Middle frontal gyrus (tissue), 1 donor: Measurements from ENCODE around the gene ICAM2.
"Not testable (repeated sequence)": the region's sequence is repeated elsewhere in the genome, so short reads cannot be mapped to it uniquely, and the experiment has no call there.

Experiments
- DNase-seq: peaks from one replicate; pipeline ENCODE4 v3.0.0-alpha.2; 2015; ENCODE audit warnings: low spot score; ENCODE audit errors: extremely low spot score

Gene ICAM2

GRCh38 chr17:63997341-63998048, 22.9 kb downstream of the ICAM2 start:
- DNase-seq: no peak

DNA sequence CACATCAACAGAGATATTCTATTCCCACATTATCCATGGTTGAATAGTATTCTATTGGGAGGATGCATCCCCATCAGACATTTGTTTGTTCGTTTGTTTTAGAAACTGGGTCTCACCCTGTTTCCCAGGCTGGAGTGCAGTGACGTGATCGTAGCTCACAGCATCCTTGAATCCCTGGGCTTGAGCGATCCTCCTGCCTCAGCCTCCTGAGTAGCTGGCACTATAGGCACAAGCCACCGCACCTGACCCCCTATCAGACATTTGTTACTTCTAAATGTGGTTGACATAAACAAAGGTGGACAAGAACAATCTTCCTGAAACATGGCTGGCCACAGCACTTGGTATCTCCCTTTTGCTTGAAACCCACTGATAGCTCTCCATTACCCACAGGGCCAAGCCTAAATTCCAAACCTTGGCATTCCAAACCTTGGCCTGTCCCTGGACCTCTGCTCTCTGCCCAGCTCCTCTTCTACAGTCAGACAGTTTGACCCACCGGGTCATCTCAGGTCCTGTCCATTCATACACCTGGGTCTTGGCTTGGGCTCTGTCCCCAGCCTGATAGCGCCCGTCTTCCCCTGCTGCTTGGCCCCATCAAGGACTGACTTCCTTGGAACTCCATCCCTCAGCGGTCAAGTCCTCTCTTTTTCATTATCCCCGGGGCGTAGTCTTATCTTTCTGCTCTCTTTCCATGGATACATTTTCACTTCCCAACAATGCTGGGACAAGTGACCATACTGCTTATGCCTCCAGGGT, 23.8 kb downstream of the ICAM2 start:
- no peak for DNase-seq

- DNase-seq: no peak
These were observed 24.8 kb downstream of the ICAM2 start for GRCh38 chr17:63995626-63996025.

DNA sequence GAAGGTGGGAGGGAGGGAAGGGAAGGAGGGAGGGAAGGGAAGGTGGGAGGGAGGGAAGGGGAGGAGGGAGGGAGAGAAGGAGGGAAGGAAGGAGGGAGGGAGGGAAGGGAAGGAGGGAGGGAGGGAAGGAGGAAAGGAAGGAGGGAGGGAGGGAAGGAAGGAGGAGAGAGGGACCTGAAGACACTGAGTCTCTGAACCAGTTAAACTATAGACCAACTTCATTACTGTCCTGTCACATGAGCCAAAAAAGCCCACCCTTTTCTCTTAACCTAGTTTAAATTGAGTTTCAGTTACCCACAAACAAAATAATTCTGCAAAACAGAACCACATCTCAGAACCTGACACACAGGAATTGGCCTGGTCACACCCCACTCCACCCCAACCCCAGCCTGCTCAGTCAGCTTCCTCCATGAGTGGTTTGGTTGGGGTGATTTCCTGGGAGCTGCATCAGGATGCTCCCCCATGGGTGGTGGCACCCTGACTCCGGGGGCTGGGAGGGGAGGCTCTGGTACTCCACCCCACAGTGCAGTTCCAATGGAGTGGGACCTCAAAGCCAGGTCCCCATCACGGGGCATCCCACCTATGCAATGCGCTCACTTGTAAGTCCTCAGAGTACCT, 27.0 kb downstream of the ICAM2 start:
- no peak for DNase-seq

GRCh38 chr17:63991611-63992010, 28.8 kb downstream of the ICAM2 start:
- no peak for DNase-seq

- no peak for DNase-seq
These were observed 30.6 kb downstream of the ICAM2 start for GRCh38 chr17:63989622-63990345.

DNA sequence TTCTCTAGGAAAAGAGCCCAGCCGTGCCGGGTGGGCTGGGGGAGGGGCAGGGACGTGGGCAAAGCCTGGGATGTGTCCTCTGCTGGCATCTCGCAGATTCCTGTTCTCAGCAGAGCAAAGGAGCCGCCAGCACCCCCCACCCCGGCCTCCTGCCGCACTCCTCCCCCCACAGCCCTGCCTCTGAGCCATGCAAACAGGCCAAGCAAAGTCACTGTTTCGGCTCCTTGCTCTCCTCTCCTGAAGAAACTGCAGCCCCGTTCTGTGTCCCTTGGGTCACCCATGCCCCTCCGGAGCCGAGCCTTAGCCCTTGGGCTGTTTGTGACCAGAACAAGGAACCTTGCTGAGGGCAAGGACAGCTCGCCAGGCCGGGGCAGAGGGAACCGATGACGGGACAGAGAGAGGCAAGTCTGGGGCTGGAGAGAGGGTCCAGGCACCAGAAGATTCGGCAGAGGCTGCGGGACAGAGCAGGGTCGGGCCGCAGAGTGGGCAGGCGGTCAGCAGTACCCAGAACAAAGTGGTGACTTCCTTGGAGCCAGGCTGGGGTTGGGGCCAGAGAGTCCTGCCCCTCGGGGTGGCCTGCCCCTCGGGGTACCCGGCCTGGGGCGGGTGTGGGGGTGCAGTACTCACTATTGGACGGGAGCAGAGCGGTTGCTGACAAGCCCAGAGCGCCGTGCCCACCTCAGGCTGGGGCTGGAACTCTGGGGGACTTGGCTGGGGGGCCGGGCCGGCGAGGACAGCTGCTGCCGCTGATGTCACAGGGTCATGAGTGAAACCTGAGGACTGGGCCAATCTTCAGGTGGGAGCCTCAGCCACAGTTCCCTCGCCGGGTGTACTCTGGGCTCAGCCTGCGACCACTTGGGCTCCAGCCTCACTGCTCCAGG, 31.5 kb downstream of the ICAM2 start:
- DNase-seq: no peak

- DNase-seq: no peak
These were observed 32.3 kb downstream of the ICAM2 start for GRCh38 chr17:63988127-63988478.

GRCh38 chr17:63987221-63988126, 33.0 kb downstream of the ICAM2 start:
- no peak for DNase-seq

GRCh38 chr17:63986821-63987220, 33.6 kb downstream of the ICAM2 start:
- no peak for DNase-seq

DNA sequence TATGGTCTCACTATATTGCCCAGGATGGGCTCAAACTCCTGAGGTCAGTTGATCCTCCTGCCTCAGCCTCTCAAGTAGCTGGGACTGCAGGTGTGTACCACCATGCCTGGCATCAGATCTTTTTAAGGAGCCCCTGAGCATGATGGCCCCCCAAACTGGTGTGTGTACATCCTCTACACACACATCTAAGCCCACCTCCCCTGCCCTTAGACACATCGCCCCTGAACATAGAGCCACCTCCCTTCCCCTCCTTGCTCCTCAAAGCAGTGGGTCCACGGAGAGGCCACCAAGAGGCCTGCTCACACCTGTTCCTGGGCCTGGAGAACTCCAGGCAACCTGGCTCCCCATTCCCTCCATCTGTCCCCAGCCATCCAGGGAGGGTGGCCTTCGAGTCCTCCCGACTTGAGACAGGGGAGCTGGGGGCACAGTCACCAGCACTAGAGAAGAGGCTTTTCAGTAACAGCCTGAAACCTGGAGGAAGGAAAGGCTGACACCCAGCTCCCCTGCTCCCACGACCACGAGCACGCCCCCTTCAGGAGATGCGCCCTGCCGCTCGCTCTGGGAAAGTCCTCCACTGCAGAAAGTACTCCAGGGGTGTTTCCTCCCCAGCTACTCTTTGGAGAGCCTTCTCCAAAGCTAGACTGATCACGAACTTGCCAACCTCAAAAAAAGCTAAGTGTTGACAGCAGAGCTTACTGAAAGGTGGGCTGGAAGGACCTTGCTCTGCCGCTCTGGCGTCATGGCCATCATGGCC, 34.9 kb downstream of the ICAM2 start:
- DNase-seq: no peak

DNA sequence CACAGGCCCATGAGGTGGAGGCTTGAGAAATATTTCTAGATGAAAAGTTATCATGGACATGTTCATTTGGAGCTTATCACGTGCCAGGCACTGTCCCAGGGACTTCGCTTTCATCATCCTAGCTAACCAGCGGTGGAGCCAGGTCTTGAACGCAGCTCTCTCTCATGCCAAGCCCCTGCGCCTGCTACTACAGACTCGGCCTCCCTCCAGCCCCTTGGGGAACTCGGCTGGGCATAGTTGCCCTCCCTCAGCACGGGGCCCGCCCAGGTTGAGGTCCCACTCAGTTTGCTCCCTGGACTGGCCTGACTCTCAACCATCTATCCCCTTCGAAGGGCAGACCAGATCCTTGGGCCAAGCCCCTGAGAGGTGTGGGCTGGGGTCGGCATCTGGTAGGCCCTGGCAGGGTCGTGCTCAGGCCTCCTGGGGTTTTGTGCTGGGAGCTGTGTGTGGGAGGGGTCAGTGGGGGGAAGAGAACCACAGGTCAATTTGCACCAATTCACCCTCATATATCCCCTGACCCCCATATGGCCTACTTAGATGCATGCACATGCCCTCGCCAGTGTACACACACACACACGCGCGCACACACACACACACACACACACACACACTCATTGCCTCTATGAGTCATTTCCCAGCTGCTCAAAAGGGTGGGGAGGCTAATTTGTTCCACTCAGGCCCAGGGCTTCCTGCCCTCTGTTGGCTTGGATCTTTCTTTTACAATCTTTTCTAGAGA, 35.6 kb downstream of the ICAM2 start:
- no peak for DNase-seq

DNA sequence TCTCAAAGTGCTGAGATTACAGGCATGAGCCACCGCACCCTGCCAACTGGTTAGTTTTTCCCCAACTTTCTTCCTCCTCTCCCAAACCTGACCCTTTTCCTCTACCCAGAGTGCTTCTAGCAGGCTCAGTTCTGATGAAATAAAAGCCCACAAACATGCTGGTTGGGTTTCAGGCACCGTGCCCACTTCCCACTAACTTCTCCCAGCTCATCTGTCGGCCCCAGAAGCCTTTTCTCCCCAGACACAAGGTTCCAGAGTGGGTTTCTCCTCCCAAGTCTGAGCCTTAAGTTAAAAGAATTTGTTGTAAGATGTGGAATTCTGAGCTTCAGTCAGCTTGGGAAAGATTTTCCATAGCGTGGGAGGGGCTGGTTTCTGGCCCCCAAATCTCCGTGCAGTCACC, 36.2 kb downstream of the ICAM2 start:
- DNase-seq: no peak

DNA sequence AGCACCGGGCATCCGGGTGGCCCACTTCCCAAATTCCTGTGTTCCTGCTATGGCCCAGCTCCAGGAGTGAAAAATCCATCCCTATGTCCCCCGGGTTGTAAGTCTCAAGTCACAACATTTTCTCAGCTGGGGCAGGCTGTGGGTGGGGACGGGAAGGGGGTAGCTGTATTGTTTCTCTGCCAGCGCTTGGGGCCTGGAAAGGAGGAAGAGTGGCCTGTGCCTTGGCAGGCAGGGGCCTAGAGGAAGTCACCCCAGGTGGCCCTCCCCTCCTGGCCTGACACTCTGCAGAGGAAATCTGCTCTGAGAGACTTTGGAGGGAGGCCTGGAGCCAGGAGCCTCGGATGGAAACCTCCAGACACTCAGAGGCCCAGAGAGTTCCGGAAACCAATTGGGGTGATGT, 37.1 kb downstream of the ICAM2 start:
- DNase-seq: no peak

GRCh38 chr17:63982641-63983040, 37.8 kb downstream of the ICAM2 start:
- DNase-seq: not testable (repeated sequence)

- no peak for DNase-seq
These were observed 41.9 kb downstream of the ICAM2 start for GRCh38 chr17:63978272-63979200.

GRCh38 chr17:63976702-63977101, 43.7 kb downstream of the ICAM2 start:
- no peak for DNase-seq
